HK-2 (cell line): ENCODE results near the gene KCNQ2.
A peak's percentile ranks its signal among the peaks of the same experiment; 100 is the strongest.

Experiments used
- DNase-seq: peaks from one replicate; pipeline ENCODE4 v3.0.0-alpha.2; 2018; ENCODE audit not compliant: unreplicated experiment

Gene KCNQ2

GRCh38 chr20:63501818-63502670 is 29.6 kb upstream of the KCNQ2 start:
- no peak for DNase-seq

DNA sequence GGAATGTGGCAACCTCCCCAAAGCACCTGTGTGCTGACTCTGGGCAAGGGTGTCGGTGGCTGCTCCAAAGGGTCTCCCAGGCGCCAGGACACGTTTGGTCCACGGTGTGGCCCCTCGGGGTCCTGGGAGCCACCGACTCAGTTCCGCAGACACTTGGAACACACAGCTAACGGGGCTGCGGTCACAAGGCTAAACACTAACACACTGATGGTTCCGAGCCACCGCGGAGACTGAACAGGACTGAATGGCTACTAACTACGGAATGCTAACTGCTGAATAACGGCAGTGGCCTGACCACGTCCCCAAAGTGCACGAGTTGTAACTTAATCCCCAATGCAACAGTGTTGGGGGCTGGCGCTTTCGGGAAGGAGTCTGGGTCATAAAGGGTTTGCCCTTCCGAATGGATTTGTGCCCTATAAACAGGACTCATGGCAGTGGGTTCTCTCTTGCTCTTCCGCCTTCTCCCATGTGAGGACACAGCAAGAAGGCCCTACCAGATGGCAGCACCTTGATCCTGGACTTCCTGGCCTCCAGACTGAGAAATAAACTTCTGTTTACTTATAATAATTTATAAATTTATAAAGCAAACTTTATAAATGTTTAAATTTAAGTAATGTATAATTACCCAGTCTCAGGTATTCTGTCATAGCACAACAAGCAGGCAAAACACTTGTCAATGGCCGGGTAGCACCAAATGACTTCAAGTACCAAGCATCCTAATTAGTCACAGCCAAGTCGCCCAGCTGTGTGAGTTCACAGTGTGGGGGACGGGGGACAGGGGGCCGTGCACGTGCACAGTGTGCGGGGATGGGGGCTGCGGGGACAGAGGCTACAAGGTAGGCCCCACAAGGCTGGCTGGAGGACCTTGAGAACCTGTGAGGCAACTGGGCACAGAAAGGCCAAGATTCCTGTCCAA is 28.7 kb upstream of the KCNQ2 start:
- no peak for DNase-seq

GRCh38 chr20:63500151-63500901 is 27.9 kb upstream of the KCNQ2 start:
- DNase-seq = no peak

GRCh38 chr20:63499338-63499969 is 27.0 kb upstream of the KCNQ2 start:
- DNase-seq = no peak

DNA sequence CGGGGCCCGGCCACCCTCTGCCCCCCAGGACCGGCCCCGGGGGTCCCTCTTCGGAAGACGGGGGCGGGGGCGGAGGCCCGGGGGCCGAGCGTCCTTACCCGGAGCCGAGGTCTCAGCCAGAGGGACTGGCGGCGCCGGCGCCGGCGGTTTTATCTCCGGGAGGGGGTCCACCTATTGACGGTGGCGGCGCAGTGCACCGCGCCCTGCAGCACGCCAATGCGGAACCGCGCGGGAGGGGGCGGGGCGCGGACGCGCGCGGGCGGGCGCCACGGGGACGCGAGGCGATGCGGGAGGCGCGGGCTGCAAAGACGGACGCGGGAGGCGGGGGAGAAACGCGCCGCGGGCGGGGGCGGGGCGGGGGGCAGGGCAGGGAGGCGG is 26.5 kb upstream of the KCNQ2 start, which contains the start of gene EEF1A2:
Gene EEF1A2, minus strand, starts transcription at position 124 of the 378 bp plus-strand sequence. CDS start 1,320 bp downstream, outside the sequence.
- DNase-seq = peak; percentile 71

- DNase-seq = peak; percentile 89
Observed at GRCh38 chr20:63497946-63498935, 25.8 kb upstream of the KCNQ2 start.

DNA sequence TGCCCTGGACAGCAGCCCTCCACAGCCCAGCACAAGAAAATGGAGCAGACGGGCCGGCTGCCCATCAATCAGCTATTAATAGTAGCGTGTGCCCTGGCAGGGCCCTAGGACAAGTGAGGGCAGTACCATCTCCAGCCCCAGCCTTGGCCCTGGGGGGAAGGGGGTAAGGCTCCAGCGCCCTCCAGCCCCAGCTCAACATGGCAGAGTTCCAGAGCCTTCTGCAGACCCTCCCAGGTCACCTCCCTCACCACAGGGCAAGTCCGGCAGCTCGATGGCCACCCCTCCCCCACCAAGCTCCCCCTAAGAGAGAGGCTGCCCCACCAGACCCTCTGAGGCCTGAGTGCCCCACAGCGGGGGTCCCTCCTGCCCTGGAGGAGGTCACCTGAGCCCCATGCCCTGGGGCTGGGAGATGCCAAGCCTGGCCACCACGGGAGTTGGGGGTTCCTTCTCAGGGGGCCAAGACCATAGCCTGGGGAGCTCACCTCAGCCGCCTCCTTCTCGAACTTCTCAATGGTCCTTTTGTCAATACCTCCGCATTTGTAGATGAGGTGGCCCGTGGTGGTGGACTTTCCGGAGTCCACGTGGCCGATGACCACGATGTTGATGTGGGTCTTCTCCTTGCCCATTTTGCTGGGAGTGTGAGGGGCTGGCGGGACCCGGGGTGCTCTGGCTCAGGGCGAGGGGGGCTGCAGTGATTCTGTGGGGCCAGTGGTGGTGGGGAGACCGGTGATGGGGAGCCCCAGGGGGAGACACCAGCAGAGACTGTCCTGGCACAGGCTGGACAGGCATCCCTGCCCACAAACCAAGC is 24.9 kb upstream of the KCNQ2 start:
- no peak for DNase-seq

GRCh38 chr20:63496596-63497120 is 24.2 kb upstream of the KCNQ2 start:
- no peak for DNase-seq

DNA sequence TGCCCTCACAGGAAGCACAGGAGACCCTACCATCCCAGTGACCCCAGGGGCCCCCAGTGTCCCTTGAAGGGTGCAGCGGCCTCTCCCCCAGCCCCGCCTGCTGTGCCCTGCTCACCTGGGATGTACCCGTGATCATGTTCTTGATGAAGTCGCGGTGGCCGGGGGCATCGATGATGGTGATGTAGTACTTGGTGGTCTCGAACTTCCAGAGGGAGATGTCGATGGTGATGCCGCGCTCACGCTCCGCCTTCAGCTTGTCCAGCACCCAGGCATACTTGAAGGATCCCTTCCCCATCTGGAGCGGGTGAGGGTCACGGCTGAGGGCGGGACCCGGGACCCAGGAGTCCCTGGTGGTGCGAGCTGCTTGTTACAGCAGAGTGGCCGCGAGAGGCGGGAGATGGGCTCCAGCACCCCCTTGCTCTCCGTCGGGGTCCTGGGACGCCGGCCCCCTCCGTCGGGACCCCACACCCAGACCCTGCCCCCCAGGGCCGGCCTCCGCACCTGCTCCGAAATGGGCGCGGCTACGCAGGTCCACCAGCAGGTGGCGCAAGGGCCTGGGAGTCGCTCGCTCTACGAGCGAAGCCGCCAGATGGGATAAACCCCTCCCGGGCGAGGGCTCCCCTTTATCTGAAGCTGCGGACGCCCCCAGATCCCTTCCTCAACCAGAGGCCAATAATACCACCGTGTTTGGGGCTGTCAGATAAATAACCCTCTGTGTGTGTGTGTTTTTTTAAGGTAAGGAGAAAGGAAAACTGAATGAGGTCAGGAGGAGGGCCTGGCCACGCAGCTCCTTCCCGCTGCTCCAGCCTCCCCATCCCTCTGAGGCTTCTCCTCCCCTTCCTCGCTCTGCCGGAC is 23.5 kb upstream of the KCNQ2 start:
- no peak for DNase-seq

- DNase-seq = no peak
Observed at GRCh38 chr20:63495167-63495720, 22.8 kb upstream of the KCNQ2 start.

- no peak for DNase-seq
Observed at GRCh38 chr20:63494420-63495166, 22.1 kb upstream of the KCNQ2 start.

DNA sequence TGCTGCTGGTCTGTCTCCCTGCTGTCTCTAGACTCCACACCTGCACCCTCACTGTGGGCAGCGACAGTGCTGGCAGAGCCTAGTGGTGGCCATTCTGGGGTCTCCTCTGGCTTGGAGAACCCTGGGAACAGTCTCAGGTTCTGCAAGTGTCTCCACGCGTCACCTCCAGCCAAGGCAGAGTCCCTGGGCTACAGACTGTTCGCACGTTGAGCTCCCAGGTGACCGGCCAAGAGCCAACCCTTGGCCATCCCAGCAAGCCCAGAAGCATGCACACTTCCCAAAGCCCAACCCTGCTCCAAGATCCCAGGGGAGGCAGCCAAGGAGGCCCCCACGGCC is 21.6 kb upstream of the KCNQ2 start:
- DNase-seq = no peak

DNA sequence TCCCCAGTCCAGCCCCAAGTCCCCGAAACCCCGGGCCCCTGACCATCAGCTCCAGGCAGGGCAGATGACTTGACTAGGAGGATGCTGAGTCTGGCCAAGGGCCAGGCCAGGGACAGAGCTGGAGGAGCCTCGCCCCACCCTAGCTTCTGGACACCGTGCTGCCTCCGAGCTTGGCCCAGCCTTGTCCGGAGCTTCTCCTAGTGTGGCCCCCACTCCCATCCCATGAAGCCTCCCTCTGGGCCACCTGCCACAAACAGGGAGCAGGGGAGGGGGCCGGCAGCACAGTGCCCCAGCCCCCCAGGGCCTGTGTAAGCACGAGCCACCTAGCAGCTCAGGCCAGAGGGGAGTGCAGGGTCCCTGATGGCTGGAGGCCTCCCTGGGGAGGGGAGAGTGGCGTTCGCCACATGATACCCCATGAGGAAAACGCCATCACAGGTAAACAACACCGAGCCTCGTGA is 21.1 kb upstream of the KCNQ2 start:
- DNase-seq = no peak

DNA sequence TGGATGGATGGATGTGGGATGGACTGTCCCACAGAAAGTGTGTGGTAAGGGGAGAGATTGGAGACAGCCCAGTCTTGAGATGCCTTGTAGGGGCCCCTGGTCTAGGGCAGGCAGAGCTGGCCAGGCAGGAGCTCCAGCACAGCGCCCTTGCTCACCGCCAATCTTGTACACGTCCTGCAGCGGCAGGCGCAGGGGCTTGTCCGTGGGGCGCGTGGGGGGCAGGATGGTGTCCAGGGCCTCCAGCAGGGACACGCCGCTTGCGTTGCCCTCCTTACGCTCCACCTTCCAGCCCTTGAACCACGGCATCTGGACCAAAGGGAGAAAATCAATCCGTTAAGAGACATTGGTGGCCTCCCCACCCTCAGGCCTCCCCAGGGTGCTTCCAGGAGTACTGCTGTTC is 20.5 kb upstream of the KCNQ2 start:
- DNase-seq = no peak

- DNase-seq = no peak
Observed at GRCh38 chr20:63492518-63492917, 20.1 kb upstream of the KCNQ2 start.

GRCh38 chr20:63491635-63492230 is 19.3 kb upstream of the KCNQ2 start:
- DNase-seq = no peak

- DNase-seq = no peak
Observed at GRCh38 chr20:63491078-63491477, 18.6 kb upstream of the KCNQ2 start.
